Middle frontal gyrus (tissue), 1 donor: Measurements from ENCODE around the gene ITPR1.

ENCODE experiments used
- DNase-seq: peaks from one replicate; pipeline ENCODE4 v3.0.0-alpha.2; 2015; ENCODE audit warnings: low spot score; ENCODE audit errors: extremely low spot score

ITPR1 gene

DNA sequence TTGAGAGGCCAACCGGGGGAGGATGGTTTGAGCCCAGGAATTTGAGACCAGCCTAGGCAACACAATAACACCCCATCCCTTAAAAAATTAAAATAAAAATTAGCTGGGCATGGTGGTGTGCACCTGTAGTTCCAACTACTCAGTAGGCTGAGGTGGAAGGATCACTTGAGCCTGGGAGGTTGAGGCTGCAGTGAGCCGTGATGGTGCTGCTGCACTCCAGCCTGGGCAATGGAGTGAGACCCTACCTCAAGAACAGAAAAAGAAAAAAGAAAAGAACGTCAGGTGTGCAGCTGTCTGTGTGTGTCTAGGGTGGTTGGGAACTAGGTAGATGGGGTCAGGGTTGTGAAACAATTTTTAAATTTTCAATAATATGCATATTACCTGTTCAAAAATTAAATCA, 389.9 kb downstream of the ITPR1 start:
- no peak for DNase-seq

DNA sequence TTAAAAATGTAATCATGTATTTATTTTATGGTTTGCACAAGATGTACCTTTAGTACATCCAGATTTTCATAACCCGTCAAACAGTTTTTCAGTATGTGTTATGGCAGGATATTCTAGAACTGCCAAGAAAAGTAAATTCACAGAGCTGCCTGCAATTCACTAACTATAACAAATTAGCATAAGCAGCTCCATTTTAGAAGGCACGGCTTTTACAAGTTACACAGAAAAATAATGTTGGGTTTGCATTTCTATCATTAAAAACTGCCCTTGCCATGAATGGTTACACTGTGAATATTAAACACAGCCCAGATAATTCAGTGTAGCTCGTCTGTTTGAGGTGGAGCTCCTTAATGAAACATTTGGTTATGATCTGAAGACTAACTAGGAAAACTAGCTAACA, 391.7 kb downstream of the ITPR1 start:
- no peak for DNase-seq

DNA sequence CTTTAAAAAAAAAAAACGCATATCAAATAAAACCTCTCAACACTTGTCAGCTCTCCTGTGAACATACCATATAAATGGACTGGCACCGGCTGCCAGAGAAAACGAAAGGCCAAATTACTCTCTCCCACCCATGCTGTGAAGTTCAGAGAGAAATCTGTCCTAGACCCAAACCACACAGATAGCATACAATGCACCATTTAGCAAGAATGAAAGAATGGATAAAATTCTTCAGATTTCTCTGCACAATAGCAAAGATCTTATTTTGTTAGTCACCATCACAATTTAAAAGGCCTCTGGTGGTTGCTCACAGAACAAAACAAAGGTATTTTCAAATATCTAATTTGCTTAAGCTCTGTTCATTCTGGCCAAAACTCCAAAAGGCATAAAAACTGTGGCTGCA, 392.2 kb downstream of the ITPR1 start:
- DNase-seq = no peak

DNA sequence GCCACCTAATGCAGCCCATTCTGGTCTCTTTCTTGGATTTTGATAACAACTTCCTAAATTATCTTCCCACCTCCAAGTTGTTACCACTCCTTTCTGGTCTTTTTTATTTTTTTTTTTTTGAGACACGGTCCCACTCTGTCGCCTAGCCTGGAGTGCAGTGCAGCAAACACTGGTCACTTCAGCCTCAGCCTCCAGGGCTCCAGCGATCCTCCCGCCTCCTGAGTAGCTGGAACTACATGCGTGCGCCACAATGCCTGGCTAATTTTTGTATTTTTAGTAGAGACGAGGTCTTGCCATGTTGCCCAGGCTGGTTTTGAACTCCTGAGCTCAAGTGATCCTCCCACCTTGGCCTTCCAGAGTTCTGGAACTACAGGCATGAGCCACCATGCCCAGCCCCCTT, 393.3 kb downstream of the ITPR1 start:
- no peak for DNase-seq

DNA sequence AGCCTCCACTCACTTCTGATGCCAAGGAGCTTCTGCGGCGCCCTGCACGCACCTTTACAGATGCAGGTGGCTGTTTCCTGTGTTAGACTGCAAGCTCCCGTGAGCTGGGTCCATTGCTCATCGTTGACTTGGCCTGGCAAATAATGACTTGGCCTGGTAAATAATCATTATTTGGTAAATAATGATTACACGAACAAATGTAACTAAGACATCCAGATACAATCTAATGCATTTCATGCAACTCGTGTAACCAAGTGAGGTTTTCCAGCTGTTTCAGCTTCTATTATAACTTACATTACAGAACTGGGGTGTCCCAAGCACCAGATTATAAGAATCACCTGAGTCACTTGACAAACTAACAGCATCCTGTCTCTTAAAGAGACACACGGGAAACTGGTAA, 394.0 kb downstream of the ITPR1 start:
- DNase-seq = no peak

DNA sequence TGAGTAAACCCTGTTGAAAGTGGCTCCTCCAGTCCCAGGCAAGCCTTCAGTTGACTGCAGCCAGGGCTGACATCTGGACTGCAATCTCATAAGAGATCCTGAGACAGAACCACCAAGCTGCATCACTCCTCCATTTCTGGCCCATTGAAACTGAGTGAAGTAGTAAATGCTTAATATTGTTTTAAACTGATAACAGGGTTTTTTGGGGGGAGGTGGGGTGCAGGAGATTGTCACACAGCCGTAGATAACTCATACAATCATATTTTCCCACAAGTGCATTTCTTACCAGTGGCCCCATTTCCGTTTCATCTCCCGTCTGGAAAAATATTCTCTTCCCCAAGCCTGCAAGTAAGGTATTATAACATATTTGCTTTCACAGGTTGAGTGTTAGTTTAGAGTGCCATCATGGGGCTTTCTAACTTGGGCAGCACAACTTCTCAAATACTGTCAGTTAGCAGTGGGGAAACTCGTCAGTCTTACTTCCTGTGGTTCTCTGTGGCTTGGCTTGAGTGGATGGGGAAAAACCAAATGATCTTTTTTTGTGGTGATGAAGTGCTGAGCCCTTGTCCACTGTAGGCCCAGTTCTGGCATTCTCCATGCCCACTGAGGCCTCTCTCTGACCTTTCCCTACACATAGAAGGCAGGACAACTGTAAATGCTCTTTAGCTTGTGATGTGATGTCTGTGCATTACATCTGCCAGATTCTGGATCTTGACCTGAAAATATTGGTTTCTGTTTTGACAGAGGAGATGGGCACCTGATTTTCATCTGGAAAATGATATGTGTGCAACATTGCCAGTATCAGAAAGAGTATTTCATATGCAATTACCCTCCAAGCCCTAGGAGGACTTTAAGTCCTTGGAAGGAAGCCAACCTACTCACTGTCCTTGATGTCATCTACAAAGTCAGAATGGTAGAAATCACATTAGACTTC, 396.0 kb downstream of the ITPR1 start:
- no peak for DNase-seq

DNA sequence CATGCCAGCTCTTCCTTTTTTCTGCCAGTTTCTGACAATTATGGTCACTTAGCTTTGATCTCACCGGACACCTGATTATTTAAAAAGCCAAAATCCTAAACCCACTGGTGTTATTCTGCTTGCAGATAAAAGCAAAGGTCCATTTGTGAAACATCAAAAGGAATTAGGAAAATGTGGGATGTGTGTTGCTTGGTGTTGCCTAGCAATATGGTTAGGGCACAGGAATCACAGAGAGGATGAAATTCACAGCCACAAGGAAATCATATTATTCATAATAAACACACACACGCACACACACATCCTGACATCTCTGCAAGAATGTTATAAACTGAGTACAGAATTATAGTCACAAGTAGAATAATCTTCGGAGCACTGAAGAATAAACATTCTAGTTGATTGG, 396.7 kb downstream of the ITPR1 start:
- DNase-seq = no peak

DNA sequence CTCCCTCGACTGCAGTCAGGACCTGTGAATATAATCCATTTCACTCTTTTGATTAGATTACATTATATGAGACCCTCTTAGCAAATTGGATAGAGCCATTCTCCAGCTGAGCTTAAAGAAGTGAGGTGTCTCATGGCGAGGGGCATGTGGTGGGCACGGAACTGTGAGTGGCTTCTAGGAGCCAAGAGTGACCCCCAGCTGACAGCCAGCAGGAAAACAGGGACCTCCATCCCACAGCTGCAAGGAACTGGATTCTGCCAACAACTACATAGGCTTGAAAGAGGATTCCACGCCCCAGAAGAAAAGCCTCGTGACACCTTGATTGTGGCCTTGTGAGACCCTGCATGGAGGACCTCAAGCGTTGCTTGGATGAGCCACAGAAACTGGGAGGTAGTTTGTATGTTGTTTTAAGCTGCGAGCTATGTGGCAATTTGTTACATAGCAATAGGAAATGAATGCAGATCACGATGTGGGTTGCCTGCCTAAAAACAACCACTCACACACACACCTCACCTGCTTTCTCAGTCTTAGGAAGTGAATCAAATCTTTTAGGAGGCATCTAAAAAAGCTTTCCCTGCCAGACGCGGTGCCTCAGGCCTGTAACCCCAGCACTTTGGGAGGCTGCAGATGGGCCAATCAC, 401.9 kb downstream of the ITPR1 start:
- no peak for DNase-seq

DNA sequence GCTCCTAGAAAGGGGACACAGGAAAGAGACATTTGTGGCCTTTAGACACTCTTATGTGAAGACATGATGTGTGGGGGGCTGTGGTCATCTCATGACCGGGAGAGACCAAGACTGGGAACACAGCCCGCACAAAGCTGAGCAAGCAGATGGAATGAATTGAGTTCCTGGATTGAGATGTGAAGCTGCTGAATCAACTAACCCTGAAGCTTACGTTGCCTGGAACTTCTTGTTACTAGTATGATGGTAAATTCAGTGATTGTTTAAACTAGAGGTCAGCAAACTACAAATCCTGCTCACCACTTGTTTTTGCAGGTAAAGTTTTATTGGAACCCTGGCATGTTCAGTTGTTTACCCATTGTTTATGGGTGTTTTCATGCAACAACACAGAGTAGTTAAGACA, 402.7 kb downstream of the ITPR1 start:
- no peak for DNase-seq
